A673 (cell line): Measurements from ENCODE around the gene NXNL2.

Experiments used
- EZH2 ChIP-seq: fragments of 200-600 bp; sonication (generic); IDR thresholded peaks from 2 replicates; pipeline ENCODE4 v1.6.1; 2017; ENCODE audit warnings: borderline replicate concordance, low read depth, mild to moderate bottlenecking, mixed read lengths, antibody characterized with exemption, low read length; ENCODE audit not compliant: poor library complexity, severe bottlenecking
- TF ChIP-seq, protein P1 (sequence below): fragments of 300-800, 200-600 bp; sonication (generic); conservative IDR thresholded peaks from 2 replicates; pipeline ENCODE4 v1.5.1; 2017; ENCODE audit warnings: low read depth, mild to moderate bottlenecking, antibody characterized with exemption, low read length, moderate library complexity, mixed read lengths

DNA sequence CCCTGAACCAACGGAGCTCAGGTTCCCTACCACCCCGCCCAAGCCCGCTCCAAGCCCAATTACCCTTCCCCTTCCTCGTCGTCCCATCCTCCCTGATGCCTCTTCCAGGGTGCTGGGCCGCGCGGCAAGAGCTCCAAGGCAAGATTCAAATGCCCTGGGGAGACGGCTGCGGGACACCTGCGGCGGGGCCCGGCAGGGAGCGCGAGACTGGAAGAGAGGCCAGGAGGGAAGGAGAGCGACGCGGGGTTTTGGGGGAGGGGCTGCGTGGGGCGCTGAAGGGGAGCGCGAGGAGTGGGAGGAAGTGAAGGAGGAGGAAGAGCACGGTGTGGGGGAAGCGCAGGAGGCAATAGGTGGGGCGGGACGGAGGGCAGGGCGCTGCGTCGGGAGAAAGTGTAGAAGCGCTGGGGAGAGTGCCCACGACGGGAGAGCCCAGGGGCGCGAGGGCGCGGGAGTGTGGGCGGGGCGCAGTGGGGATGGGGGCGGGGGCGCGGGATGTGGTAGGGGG, 975 bp upstream of the NXNL2 start:
- TF ChIP-seq, protein P1, sequence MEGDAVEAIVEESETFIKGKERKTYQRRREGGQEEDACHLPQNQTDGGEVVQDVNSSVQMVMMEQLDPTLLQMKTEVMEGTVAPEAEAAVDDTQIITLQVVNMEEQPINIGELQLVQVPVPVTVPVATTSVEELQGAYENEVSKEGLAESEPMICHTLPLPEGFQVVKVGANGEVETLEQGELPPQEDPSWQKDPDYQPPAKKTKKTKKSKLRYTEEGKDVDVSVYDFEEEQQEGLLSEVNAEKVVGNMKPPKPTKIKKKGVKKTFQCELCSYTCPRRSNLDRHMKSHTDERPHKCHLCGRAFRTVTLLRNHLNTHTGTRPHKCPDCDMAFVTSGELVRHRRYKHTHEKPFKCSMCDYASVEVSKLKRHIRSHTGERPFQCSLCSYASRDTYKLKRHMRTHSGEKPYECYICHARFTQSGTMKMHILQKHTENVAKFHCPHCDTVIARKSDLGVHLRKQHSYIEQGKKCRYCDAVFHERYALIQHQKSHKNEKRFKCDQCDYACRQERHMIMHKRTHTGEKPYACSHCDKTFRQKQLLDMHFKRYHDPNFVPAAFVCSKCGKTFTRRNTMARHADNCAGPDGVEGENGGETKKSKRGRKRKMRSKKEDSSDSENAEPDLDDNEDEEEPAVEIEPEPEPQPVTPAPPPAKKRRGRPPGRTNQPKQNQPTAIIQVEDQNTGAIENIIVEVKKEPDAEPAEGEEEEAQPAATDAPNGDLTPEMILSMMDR: no peak
- TF ChIP-seq EZH2: no peak
